Smooth muscle cell (in vitro differentiated cells): ENCODE measurements around the gene ST8SIA2. TPM values are rescaled to one million over a fixed set of nuclear protein-coding genes. Genes with fewer than 3 reads are reported as not detected.

ENCODE experiments used
- DNase-seq: peaks from one replicate; lab custom pipeline; 2025; ENCODE audit not compliant: unreplicated experiment; lab: John Stamatoyannopoulos, UW
- H2AFZ ChIP-seq: fragments of 200-600 bp; sonication (generic); 2 replicates; pipeline ENCODE4 v1.6.0; 2016; ENCODE audit warnings: antibody characterized with exemption, low read depth, mild to moderate bottlenecking
- H3F3A ChIP-seq: fragments of 200-600 bp; sonication (generic); 2 replicates; pipeline ENCODE4 v1.6.0; 2017; ENCODE audit warnings: antibody characterized with exemption, low read depth
- H3K27ac ChIP-seq: fragments of 200-600 bp; sonication (generic); 2 replicates; pipeline ENCODE4 v1.5.1; 2016; ENCODE audit warnings: low read depth, mild to moderate bottlenecking
- H3K27me3 ChIP-seq: fragments of 200-600 bp; sonication (generic); 2 replicates; pipeline ENCODE4 v1.6.1; 2016; ENCODE audit warnings: low read depth, mild to moderate bottlenecking
- H3K36me3 ChIP-seq: fragments of 200-600 bp; sonication (generic); 2 replicates; pipeline ENCODE4 v1.5.1; 2016; ENCODE audit warnings: low read depth
- H3K4me1 ChIP-seq: fragments of 200-600 bp; sonication (generic); 2 replicates; pipeline ENCODE4 v1.5.1; 2016; ENCODE audit warnings: low read depth
- H3K4me2 ChIP-seq: fragments of 200-600 bp; sonication (generic); 2 replicates; pipeline ENCODE4 v1.6.0; 2016; ENCODE audit warnings: mild to moderate bottlenecking
- H3K4me3 ChIP-seq: fragments of 200-600 bp; sonication (generic); 2 replicates; pipeline ENCODE4 v1.5.1; 2016; ENCODE audit warnings: mild to moderate bottlenecking
- H3K79me2 ChIP-seq: fragments of 200-600 bp; sonication (generic); 2 replicates; pipeline ENCODE4 v1.6.0; 2016; ENCODE audit warnings: low read depth, mild to moderate bottlenecking
- H3K9ac ChIP-seq: fragments of 200-600 bp; sonication (generic); 2 replicates; pipeline ENCODE4 v1.6.0; 2016; ENCODE audit warnings: low read depth
- H3K9me3 ChIP-seq: fragments of 200-600 bp; sonication (generic); replicated peaks from 2 replicates; pipeline ENCODE4 v1.5.1; 2016; ENCODE audit warnings: low read depth
- H4K20me1 ChIP-seq: fragments of 200-600 bp; sonication (generic); 2 replicates; pipeline ENCODE4 v1.6.0; 2016; ENCODE audit warnings: low read depth
- WGBS: methylation state at CpG from one replicate; pipeline ENCODE4 v1.1.7; 2016; ENCODE audit warnings: low lambda C conversion rate; 5-methylcytosine and 5-hydroxymethylcytosine counted together
- polyA plus RNA-seq: library from polyadenylated mRNA; unstranded; fragments of >200 nt; fragmentation: Nextera tagmentation; extraction: Ambion mirVana; gene quantifications from 2 replicates; pipeline ENCODE4 v1.2.1, GENCODE V29; 2016
- total RNA-seq: library from RNA; depleted of rRNA; stranded (reverse); fragments of >200 nt; gene quantifications from 2 replicates; pipeline ENCODE4 v1.2.3, GENCODE V29; 2014
- TF ChIP-seq, protein P1 (sequence below): fragments of 200-600 bp; sonication (generic); IDR thresholded peaks from 2 replicates; pipeline ENCODE4 v1.5.1; 2017; ENCODE audit warnings: borderline replicate concordance, mild to moderate bottlenecking, antibody characterized with exemption; ENCODE audit not compliant: insufficient read depth, poor library complexity, severe bottlenecking

Gene ST8SIA2
- total and polyA plus RNA-seq, 2 experiments from 2014 or later = 2.2 to 2.7 TPM

DNA sequence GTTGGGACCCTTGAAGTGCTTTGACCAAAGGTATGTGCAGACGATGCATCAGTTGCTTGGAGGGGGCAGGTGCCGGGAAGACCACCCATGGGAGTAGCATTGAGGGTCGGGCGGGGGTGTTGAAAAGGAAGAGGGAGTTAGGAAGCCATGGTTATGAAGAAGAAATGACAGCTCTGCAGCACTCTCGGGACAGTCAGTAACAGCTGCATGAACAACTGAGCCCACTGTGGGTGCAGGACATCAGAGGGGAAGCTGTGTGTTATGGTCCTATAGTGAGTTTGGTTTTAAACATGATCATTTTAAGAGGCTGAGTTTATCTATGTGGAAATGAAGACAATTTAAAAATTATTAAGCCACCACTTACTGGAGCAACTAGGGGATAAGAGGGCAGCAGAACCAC, 17.6 kb downstream of the ST8SIA2 start:
- no peaks in the 10 kb centered on the region for H3K27me3 ChIP-seq
- H2AFZ ChIP-seq = no peak overlapping the region
- no peak overlapping the region for H3K4me2 ChIP-seq
- H3K36me3 ChIP-seq = no peaks in the 10 kb centered on the region
- H3K9ac ChIP-seq = no peak overlapping the region
- no peak overlapping the region for H3K4me3 ChIP-seq
- H3K27ac ChIP-seq = no peak overlapping the region
- no peaks in the 10 kb centered on the region for H3K79me2 ChIP-seq
- TF ChIP-seq, protein P1, sequence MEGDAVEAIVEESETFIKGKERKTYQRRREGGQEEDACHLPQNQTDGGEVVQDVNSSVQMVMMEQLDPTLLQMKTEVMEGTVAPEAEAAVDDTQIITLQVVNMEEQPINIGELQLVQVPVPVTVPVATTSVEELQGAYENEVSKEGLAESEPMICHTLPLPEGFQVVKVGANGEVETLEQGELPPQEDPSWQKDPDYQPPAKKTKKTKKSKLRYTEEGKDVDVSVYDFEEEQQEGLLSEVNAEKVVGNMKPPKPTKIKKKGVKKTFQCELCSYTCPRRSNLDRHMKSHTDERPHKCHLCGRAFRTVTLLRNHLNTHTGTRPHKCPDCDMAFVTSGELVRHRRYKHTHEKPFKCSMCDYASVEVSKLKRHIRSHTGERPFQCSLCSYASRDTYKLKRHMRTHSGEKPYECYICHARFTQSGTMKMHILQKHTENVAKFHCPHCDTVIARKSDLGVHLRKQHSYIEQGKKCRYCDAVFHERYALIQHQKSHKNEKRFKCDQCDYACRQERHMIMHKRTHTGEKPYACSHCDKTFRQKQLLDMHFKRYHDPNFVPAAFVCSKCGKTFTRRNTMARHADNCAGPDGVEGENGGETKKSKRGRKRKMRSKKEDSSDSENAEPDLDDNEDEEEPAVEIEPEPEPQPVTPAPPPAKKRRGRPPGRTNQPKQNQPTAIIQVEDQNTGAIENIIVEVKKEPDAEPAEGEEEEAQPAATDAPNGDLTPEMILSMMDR = no peak
- H4K20me1 ChIP-seq = no peaks in the 10 kb centered on the region
- DNase-seq = no peak
- peaks cover 17% of the 10 kb centered on the region for H3K4me1 ChIP-seq
- H3K9me3 ChIP-seq = no peaks in the 10 kb centered on the region
- no peaks in the 10 kb centered on the region for H3F3A ChIP-seq
- WGBS = 92% methylated on average over 5 of the region's 5 CpGs

DNA sequence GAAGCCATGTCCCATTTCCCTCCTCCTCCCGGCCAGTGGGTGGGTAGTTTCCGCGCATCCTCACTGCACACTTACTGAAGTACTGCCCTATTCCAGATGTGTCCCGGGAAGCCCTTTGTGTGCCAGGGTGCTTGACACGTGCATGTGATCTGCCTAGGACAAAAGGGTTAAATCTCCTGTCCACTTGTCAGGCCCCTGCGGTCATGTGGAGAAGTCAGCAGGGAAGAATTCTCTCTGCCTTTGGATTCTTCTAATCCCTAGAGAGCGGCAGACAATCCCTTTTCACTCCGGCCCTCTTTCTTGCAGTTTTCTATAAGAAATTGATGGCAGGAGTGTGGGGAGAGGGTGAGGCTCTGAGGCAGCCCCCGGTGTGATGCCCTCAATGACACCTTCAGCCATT, 19.8 kb downstream of the ST8SIA2 start:
- H3K36me3 ChIP-seq = no peaks in the 10 kb centered on the region
- H3K4me1 ChIP-seq = peaks cover 17% of the 10 kb centered on the region
- H3K9ac ChIP-seq = no peak overlapping the region
- no peak overlapping the region for H2AFZ ChIP-seq
- H3K9me3 ChIP-seq = no peaks in the 10 kb centered on the region
- no peaks in the 10 kb centered on the region for H4K20me1 ChIP-seq
- no peak for DNase-seq
- no peak overlapping the region for H3K4me2 ChIP-seq
- no peaks in the 10 kb centered on the region for H3K27me3 ChIP-seq
- H3F3A ChIP-seq = no peaks in the 10 kb centered on the region
- H3K27ac ChIP-seq = no peak overlapping the region
- H3K4me3 ChIP-seq = no peak overlapping the region
- TF ChIP-seq, protein P1 = no peak
- H3K79me2 ChIP-seq = no peaks in the 10 kb centered on the region
- WGBS = 72% methylated on average over 9 of the region's 9 CpGs

GRCh38 chr15:92415639-92416297, 22.1 kb downstream of the ST8SIA2 start:
- Histone ChIP-seq H3K36me3 (no peaks in the 10 kb centered on the region), H3K79me2 (no peaks in the 10 kb centered on the region), H2AFZ (no peak overlapping the region), H4K20me1 (no peaks in the 10 kb centered on the region), H3K4me3 (no peak overlapping the region), H3K4me2 (no peak overlapping the region), H3K9me3 (no peaks in the 10 kb centered on the region), H3K27me3 (no peaks in the 10 kb centered on the region), H3F3A (no peaks in the 10 kb centered on the region), H3K27ac (no peak overlapping the region), H3K4me1 (peaks cover 10% of the 10 kb centered on the region), H3K9ac (no peak overlapping the region)
- 65% methylated on average over 8 of the region's 9 CpGs for WGBS
- TF ChIP-seq, protein P1 = no peak
- DNase-seq = no peak

DNA sequence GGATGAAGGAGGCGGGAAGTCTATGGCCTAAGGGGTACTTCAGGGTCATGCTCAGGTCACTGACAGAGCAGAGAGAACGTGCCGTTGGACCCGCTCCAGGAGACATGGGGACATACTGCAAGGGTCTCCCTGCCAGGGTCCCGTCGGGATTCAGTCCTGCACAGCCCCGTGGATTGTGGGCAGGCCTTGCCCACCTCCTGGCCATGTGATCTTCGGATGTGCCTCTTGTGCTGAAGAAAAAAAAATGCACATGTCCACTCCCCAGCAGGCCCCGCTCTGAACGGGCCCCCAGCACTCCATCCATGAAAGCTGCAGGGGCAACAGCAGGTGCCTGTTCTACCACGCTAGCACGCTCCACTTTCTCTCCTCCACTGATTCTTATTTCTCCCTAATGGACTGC, 22.9 kb downstream of the ST8SIA2 start:
- Histone ChIP-seq H3K4me1 (peaks cover 10% of the 10 kb centered on the region), H3F3A (no peaks in the 10 kb centered on the region), H3K27ac (no peak overlapping the region), H3K79me2 (no peaks in the 10 kb centered on the region), H3K4me3 (no peak overlapping the region), H2AFZ (no peak overlapping the region), H3K9ac (no peak overlapping the region), H3K36me3 (no peaks in the 10 kb centered on the region), H4K20me1 (no peaks in the 10 kb centered on the region), H3K4me2 (no peak overlapping the region), H3K27me3 (no peaks in the 10 kb centered on the region), H3K9me3 (no peaks in the 10 kb centered on the region)
- TF ChIP-seq, protein P1 = no peak
- WGBS = 99% methylated on average over 12 of the region's 12 CpGs
- no peak for DNase-seq
